HG03457 (cell line): Measurements from ENCODE around the gene GXYLT2.

Experiments used
- ATAC-seq: cut with Tn5 transposase; IDR thresholded peaks from one replicate; pipeline ENCODE4 v1.9.1; 2021; ENCODE audit warnings: moderate number of reproducible peaks; ENCODE audit not compliant: unreplicated experiment

Gene GXYLT2

DNA sequence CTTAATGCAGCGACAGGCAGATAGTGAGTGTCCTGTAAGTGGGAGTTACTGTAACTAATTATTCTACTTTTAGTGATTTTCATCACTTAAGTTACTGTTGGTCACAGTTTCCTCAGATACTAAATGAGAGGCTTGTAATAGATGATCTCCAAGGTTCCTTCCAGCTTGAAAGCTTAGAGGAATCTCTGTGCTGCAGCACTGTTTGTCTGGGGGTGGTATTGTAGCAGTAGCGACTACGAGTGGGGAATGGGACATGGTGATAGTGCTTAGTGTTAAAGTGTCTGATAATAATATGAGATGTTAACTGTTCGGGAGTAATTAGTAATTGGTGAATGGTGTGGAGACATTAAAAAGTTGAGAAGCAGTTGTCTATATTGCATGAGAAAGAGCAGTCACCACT is 121.2 kb downstream of the GXYLT2 start:
- ATAC-seq: no peak

DNA sequence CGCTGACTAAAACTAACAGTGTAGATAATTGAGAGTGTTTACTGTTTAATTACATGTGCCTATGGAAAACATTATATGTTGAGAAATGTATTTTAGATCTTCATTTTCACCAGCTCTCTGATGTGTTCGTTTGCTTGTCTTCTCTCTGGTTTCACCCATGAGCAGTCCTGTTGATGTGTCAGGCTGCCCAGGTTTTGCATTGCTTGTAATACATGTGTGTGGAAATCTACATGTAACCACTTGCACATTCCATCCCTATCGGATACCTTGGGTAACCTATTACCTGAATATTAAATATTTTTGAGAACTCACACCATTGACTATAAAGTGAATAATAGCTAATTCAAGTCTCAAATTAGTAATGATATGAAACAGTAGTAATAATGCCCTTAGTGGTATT is 121.9 kb downstream of the GXYLT2 start:
- no peak for ATAC-seq

DNA sequence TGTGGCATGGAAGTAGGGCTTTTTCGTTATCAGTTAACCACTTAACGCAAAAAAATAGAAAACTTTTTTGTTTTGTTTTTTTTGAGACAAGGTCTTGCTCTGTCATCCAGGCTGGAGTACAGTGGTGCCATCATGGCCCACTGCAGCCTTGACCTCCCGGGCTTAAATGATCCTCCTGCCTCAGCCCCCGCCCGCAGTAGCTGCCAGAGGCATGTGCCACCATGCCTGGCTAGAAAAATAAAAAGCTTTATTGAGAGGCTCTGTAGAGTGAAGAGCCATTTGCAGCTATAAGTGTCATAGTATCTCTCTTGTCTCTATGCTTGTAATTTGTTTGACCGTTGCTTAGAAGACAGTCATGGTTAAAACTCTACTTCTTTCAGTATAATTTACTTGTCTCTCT is 122.3 kb downstream of the GXYLT2 start:
- no peak for ATAC-seq

DNA sequence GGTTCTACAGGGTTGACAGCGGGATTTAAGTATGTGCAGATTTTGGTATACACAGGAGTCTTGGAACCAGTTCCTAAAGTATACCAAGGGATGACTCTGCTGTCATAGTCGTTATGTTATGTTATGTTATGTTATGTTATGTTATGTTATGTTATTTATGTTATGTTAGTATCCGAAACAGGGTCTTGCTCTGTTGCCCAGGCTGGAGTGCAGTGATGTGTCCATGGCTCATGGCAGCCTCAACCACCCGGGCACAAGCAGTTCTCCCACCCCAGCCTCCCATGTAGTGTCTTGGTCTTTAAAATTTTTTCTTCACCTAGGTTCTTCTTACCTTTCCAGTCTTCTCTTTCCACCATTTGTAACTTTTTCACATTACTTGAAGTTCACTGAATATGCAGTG is 130.5 kb downstream of the GXYLT2 start:
- no peak for ATAC-seq

DNA sequence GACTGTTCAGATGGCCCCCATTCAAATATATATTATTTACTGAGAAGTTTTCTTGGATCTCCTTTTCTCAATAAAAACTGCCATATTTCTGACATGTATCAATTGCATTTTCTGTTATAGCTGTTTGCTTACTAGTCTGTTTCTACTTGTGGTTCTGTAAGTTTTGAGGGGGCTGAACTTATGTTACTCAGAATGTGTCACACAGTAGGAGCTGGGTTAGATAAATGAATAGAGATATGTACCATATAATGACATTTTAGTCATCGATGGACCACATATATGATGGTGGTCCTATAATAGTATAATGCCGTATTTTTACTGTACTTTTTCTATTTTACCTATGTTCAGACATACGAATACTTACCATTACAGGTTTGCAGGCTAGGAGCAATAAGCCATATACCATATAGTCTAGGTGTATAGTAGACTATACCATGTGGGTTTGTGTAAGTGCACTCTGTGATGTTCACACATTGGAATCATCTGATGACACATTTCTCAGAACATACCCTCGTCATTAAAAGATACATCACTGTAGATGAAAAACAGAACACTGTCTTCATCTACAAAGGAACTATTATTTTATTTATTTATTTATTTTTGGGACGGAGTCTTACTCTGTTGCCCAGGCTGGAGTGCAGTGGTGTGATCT is 131.1 kb downstream of the GXYLT2 start:
- no peak for ATAC-seq

DNA sequence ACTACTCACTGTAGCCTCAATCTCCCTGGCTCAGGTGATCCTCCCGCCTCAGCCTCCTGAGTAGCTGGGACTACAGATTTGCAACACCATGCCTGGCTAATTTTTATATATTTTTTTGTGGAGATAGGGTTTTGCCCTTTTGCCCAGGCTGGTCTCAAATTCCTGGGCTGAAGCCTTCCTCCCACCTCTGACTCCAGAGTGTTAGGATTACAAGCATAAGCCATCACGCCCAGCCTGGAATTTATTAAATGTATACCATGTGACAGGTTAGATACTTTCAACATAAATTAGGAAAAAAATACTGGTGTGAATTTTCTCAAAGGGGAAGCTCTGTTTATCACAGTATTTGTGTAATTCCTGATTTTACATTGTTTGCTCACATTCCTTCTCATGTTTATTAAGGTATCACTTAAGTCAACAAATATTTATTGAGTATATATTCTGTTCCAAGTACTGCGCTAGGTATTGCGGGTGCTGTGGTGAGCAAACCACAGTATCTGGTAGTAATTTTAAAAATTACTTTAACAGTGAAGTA is 133.5 kb downstream of the GXYLT2 start:
- ATAC-seq: no peak

DNA sequence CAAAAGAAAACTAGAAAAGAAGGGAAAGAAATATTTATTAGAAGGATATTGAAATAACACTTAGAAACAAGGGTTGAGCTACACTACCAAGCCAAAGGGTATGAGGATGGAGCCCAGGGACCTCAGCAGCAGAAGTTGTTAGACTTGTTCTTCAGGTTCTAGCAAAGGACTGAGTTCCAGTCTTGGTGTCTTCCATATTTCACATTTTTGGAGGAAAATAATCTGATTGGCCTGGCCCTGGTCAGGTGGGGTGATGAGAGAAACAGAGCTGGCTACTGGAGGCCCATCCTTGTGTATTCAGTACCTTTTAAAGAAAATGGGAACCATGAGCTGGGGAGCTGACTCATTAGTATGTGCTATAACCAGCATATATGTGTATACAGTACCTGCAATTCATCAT is 137.0 kb downstream of the GXYLT2 start:
- no peak for ATAC-seq

DNA sequence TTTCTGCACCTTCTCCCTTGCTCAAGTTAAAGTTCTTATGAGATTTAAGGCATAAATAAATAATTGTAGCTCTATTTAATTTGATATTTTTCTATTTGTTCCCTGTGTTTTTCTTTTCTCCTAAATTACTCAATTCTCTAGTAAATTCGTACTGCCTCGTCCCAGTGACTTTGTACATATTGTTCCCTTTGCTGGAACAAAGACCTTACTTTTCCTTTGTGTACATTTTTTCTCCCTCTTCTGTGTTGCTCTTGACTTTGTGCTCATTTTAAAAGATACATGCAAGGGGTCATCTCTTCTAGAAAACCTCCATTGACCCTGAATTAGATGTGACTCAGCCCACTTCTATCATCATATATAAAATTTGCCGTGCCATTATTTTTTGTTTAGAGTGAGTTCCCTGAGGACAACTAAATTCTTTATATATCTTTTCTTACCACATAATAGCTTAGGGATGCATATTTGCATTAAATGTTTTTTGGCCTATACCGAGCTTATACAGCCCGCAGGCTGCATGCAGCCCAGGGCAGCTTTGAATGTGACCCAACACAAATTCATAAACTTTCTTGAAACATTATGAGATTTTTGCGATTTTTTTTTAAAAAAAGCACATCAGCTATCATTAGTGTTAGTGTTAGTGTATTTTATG is 138.4 kb downstream of the GXYLT2 start:
- ATAC-seq: no peak
